Activated CD8-positive, alpha-beta memory T cell treated with anti-CD3 and anti-CD28 coated beads for 36 hours (primary cell): ENCODE measurements around the gene EPHB2. TPM values are rescaled to one million over a fixed set of nuclear protein-coding genes. Genes with fewer than 3 reads are reported as not detected.

Experiments used
- CTCF ChIA-PET: fragments of 350-600 bp; sonication (Branson Sonifier 250); formaldehyde crosslinking; loops from one replicate; lab custom pipeline; 2021; ENCODE audit warnings: antibody characterized with exemption; lab: Charles Lee
- POLR2A ChIA-PET: fragments of 350-600 bp; sonication (Branson Sonifier 250); formaldehyde crosslinking; loops from one replicate; lab custom pipeline; 2021; ENCODE audit warnings: antibody characterized with exemption; lab: Charles Lee
- total RNA-seq, 2 experiments: library from RNA; stranded (reverse); gene quantifications; one replicate each; pipeline ENCODE4 v1.2.3, GENCODE V29; 2021

The EPHB2 gene
- total RNA-seq, 2 experiments from 2014 or later = 0.08 TPM; not detected in 1

GRCh38 chr1:22808676-22809483 is 98.2 kb downstream of the EPHB2 start:
- ChIA-PET POLR2A (no interaction called here), CTCF (interaction anchor here (0.7 kb wide), 1 partner anchor 92 kb away, joined by 3 read pairs; no protein-coding TSS in a partner anchor)

- POLR2A ChIA-PET = no interaction called here
- CTCF ChIA-PET = no interaction called here
These were observed 99.1 kb downstream of the EPHB2 start for GRCh38 chr1:22809783-22810182.

GRCh38 chr1:22810378-22810777 is 99.7 kb downstream of the EPHB2 start:
- CTCF ChIA-PET = no interaction called here
- POLR2A ChIA-PET = no interaction called here

GRCh38 chr1:22812092-22812880 is 101.6 kb downstream of the EPHB2 start:
- POLR2A ChIA-PET = no interaction called here

GRCh38 chr1:22812993-22813790 is 102.6 kb downstream of the EPHB2 start:
- ChIA-PET POLR2A (no interaction called here), CTCF (no interaction called here)

More at GRCh38 chr1:22812092-22812880, 101.6 kb downstream of the EPHB2 start:
- CTCF ChIA-PET = no interaction called here

GRCh38 chr1:22814176-22815042 is 103.8 kb downstream of the EPHB2 start:
- ChIA-PET POLR2A (no interaction called here), CTCF (interaction anchor here (0.5 kb wide), 1 partner anchor 426 kb away, joined by 3 read pairs; no protein-coding TSS in a partner anchor)

- POLR2A ChIA-PET = no interaction called here
- CTCF ChIA-PET = interaction anchor here (0.5 kb wide), 1 partner anchor 426 kb away, joined by 3 read pairs; no protein-coding TSS in a partner anchor
These were observed 104.4 kb downstream of the EPHB2 start for GRCh38 chr1:22815043-22815365.

- CTCF ChIA-PET = interaction anchor here (0.5 kb wide), 1 partner anchor 425 kb away, joined by 3 read pairs; no protein-coding TSS in a partner anchor
- POLR2A ChIA-PET = no interaction called here
These were observed 104.9 kb downstream of the EPHB2 start for GRCh38 chr1:22815421-22816066.

GRCh38 chr1:22816067-22816775 is 105.6 kb downstream of the EPHB2 start:
- POLR2A ChIA-PET = no interaction called here

GRCh38 chr1:22816803-22817202 is 106.2 kb downstream of the EPHB2 start:
- CTCF ChIA-PET = no interaction called here
- POLR2A ChIA-PET = no interaction called here

More at GRCh38 chr1:22816067-22816775, 105.6 kb downstream of the EPHB2 start:
- CTCF ChIA-PET = no interaction called here

- ChIA-PET CTCF (no interaction called here), POLR2A (no interaction called here)
These were observed 106.8 kb downstream of the EPHB2 start for GRCh38 chr1:22817462-22817861.

- ChIA-PET CTCF (no interaction called here), POLR2A (no interaction called here)
These were observed 107.6 kb downstream of the EPHB2 start for GRCh38 chr1:22818061-22818770.

GRCh38 chr1:22819361-22819760 is 108.7 kb downstream of the EPHB2 start:
- ChIA-PET POLR2A (no interaction called here), CTCF (no interaction called here)

- POLR2A ChIA-PET = no interaction called here
- CTCF ChIA-PET = no interaction called here
These were observed 110.4 kb downstream of the EPHB2 start for GRCh38 chr1:22821027-22821426.

- CTCF ChIA-PET = no interaction called here
- POLR2A ChIA-PET = no interaction called here
These were observed 111.7 kb downstream of the EPHB2 start for GRCh38 chr1:22822371-22822770.

- CTCF ChIA-PET = interaction anchor here (0.6 kb wide), 1 partner anchor 500 kb away, joined by 3 read pairs; no protein-coding TSS in a partner anchor
- POLR2A ChIA-PET = no interaction called here
These were observed 113.8 kb downstream of the EPHB2 start for GRCh38 chr1:22824466-22824865.

- CTCF ChIA-PET = interaction anchor here (0.6 kb wide), 1 partner anchor 501 kb away, joined by 3 read pairs; no protein-coding TSS in a partner anchor
- POLR2A ChIA-PET = no interaction called here
These were observed 114.3 kb downstream of the EPHB2 start for GRCh38 chr1:22824975-22825374.
